Activated CD4-positive, alpha-beta T cell treated with anti-CD3 and anti-CD28 coated beads, Interleukin-2, amount 10 ng/mL, durations not matched to agents 24 days and 14 days (primary cell): ENCODE measurements around the gene TDRD12. TPM values are rescaled to one million over a fixed set of nuclear protein-coding genes. Genes with fewer than 3 reads are reported as not detected.
"Not testable (repeated sequence)": the region's sequence is repeated elsewhere in the genome, so short reads cannot be mapped to it uniquely, and the experiment has no call there.

Experiments
- DNase-seq: peaks from one replicate; pipeline ENCODE4 v3.0.0; 2022
- H3K27ac Mint-ChIP-seq: one replicate; pipeline ENCODE4 v1.8.0; 2022; ENCODE audit warnings: mild to moderate bottlenecking, mixed read lengths
- H3K27me3 Mint-ChIP-seq: one replicate; pipeline ENCODE4 v1.8.0; 2022; ENCODE audit warnings: mixed read lengths
- H3K36me3 Mint-ChIP-seq: one replicate; pipeline ENCODE4 v1.8.0; 2022; ENCODE audit warnings: low read depth, mild to moderate bottlenecking, mixed read lengths
- H3K4me1 Mint-ChIP-seq: one replicate; pipeline ENCODE4 v1.8.0; 2021; ENCODE audit warnings: mixed read lengths
- H3K4me3 Mint-ChIP-seq: one replicate; pipeline ENCODE4 v1.8.0; 2022; ENCODE audit warnings: mild to moderate bottlenecking, moderate library complexity, mixed read lengths
- H3K9me3 Mint-ChIP-seq: one replicate; pipeline ENCODE4 v1.8.0; 2021; ENCODE audit warnings: mixed read lengths
- intact Hi-C: fragments of 100-400 bp; cut with micrococcal nuclease; formaldehyde crosslinking; loops from one replicate; pipeline ENCODE4 v1.15.1; 2023
- total RNA-seq: library from RNA; stranded (reverse); gene quantifications from 2 replicates; pipeline ENCODE4 v1.2.3, GENCODE V29; 2022

TDRD12 gene
- total RNA-seq, 1 donor from 2014 or later = 0.05 TPM

DNA sequence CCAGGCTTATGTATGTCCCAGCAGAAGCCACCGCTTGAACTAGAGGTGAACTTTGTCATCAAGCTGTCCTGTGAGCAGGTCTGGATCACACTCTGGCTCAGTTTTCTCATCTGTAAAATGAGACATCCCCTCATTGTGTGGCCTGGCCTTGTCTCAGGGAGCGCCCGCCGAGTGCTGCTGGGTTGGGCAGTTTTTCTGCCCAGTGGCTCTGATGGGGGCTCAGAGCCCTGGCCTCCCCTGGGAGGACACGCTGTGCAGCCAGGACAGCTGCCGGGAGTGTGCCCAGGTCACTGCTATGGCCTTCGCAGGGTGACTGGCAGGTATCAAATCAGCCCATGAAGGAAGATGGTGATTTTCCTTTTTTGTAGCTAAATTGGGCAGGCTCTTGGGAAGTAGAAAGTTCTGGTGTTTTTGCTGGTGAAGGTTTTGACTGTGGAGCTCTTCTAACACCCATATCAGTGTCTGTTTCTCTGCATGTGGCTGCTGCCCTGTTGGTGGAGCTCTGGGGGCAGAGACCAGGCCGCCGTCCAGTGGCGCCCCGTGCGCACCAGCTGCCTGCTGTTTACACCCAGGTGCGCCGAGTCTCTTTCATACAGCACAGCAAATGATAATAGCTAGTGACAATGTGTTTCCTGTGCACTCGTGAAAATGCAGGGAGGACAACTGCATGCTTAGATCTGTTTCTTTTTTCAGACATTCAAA, 109.2 kb downstream of the TDRD12 start:
- Mint-ChIP-seq H3K9me3 (no peaks in the 10 kb centered on the region), H3K36me3 (no peaks in the 10 kb centered on the region), H3K4me1 (peaks cover 5% of the 10 kb centered on the region), H3K27me3 (peaks cover 15% of the 10 kb centered on the region), H3K4me3 (no peak overlapping the region), H3K27ac (no peak overlapping the region)
- intact Hi-C loops = no loop called here
- no peak for DNase-seq

- no peak for DNase-seq
- Mint-ChIP-seq H3K27me3 (peaks cover 13% of the 10 kb centered on the region), H3K4me3 (no peak overlapping the region), H3K27ac (no peak overlapping the region), H3K9me3 (no peaks in the 10 kb centered on the region), H3K36me3 (no peaks in the 10 kb centered on the region), H3K4me1 (peaks cover 5% of the 10 kb centered on the region)
- intact Hi-C loops = no loop called here
These were observed 109.9 kb downstream of the TDRD12 start for GRCh38 chr19:32829345-32829896.

- Mint-ChIP-seq H3K36me3 (no peaks in the 10 kb centered on the region), H3K4me3 (no peak overlapping the region), H3K27ac (no peak overlapping the region), H3K27me3 (peaks cover 9% of the 10 kb centered on the region), H3K4me1 (peaks cover 5% of the 10 kb centered on the region), H3K9me3 (no peaks in the 10 kb centered on the region)
- intact Hi-C loops = no loop called here
- no peak for DNase-seq
These were observed 110.9 kb downstream of the TDRD12 start for GRCh38 chr19:32830231-32831014.

DNA sequence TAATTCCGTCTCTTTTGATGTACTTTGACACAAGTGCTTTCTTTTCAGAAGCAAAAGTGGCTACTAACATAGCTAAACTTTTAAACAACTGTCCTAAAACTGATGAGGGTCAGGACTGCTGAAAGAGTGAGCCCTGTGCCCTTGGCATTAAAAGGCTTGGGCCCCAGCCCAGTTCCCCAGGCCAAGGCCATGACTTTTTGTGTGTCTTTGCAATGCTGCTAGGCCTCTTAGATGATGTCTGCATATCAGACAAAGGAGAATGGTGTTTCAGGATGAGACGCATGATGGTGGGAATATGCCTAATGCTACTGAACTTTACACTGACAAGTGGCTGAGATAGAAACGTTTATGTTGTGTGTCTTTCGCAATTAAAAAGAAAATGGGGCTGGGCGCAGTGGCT, 112.0 kb downstream of the TDRD12 start:
- H3K4me1 Mint-ChIP-seq = peaks cover 5% of the 10 kb centered on the region
- DNase-seq = no peak
- H3K27ac Mint-ChIP-seq = no peak overlapping the region
- intact Hi-C loops = no loop called here
- H3K9me3 Mint-ChIP-seq = no peaks in the 10 kb centered on the region
- no peaks in the 10 kb centered on the region for H3K36me3 Mint-ChIP-seq
- no peak overlapping the region for H3K4me3 Mint-ChIP-seq
- peaks cover 9% of the 10 kb centered on the region for H3K27me3 Mint-ChIP-seq

DNA sequence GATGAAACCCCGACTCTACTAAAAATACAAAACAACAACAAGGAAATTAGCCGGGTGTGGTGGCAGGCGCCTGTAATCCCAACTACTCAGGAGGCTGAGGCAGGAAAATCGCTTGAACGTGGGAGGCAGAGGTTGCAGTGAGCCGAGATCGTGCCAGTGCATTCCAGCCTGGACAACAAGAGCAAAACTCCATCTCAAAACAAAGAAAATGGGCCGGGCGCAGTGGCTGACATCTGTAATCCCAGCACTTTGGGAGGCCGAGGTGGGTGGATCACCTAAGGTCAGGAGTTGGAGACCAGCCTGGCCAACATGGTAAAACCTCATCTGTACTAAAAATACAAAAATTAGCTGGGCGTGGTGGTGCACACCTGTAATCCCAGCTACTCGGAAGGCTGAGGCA, 112.5 kb downstream of the TDRD12 start:
- H3K4me3 Mint-ChIP-seq, DNase-seq, H3K9me3 Mint-ChIP-seq, H3K36me3 Mint-ChIP-seq, intact Hi-C loops, H3K27me3 Mint-ChIP-seq, H3K4me1 Mint-ChIP-seq, H3K27ac Mint-ChIP-seq: not testable (repeated sequence)

- H3K27ac Mint-ChIP-seq, DNase-seq, H3K4me3 Mint-ChIP-seq, H3K36me3 Mint-ChIP-seq, H3K4me1 Mint-ChIP-seq, intact Hi-C loops, H3K9me3 Mint-ChIP-seq, H3K27me3 Mint-ChIP-seq: not testable (repeated sequence)
These were observed 113.3 kb downstream of the TDRD12 start for GRCh38 chr19:32832825-32833224.

DNA sequence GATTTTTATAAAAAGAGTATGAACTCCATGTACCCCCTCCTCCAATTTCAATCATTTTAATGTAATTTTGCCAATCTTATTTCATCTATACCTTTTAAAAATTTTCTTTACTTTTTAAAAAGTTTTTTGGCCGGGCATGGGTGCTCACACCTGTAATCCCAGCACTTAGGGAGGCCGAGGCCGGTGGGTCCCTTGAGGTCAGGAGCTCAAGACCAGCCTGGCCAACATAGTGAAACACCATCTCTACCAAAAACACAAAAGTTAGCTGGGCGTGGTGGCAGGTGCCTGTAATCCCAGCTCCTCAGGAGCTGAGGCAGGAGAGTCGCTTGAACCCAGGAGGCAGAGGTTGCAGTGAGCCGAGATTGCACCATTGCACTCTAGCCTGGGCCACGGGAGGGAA, 113.8 kb downstream of the TDRD12 start:
- intact Hi-C loops, H3K4me3 Mint-ChIP-seq, DNase-seq, H3K27me3 Mint-ChIP-seq, H3K36me3 Mint-ChIP-seq, H3K9me3 Mint-ChIP-seq, H3K4me1 Mint-ChIP-seq, H3K27ac Mint-ChIP-seq: not testable (repeated sequence)

DNA sequence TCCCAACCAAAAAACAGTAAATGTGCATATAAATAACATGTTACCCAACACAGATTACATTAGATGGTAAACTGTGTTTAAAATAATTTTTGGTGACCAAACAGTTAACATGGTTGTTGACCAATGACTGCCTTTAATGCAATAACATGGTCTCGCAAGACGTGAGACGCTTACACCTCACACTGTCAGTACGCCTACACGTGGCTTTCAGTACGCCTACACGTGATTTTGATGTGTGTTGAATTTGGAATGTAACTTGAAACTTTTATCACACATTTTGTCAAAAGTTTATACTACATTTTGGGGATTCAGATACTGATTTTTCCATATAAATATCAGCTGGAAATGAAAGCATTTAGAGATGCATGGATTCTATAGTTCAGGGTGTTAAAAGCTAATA, 118.0 kb downstream of the TDRD12 start:
- H3K27me3 Mint-ChIP-seq = no peaks in the 10 kb centered on the region
- DNase-seq = no peak

DNA sequence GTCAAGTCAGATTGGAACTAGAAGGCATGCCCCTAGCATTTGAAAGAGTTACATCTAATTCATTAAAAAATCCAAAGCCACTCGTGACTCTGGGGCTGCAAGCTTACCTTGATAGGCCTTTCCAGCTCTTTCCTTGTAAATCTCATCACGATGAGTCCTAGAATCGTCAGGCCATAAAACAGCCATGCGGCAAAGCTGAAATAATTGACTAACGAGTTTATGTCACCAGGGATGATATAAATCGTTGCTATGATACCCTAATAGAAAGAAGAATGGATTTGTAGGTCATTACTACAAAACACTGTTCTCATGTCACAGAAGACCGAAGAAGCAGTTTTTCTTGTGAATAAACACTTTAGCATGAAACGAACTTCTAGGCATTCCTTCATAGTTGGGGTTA, 122.5 kb downstream of the TDRD12 start:
- Mint-ChIP-seq H3K27ac (no peak overlapping the region), H3K36me3 (no peaks in the 10 kb centered on the region), H3K27me3 (no peaks in the 10 kb centered on the region), H3K9me3 (peaks cover 6% of the 10 kb centered on the region), H3K4me3 (no peak overlapping the region), H3K4me1 (peaks cover 4% of the 10 kb centered on the region)
- intact Hi-C loops = no loop called here
- no peak for DNase-seq

More for the DNA sequence above, 118.0 kb downstream of the TDRD12 start:
- H3K9me3 Mint-ChIP-seq = peaks cover 6% of the 10 kb centered on the region
- no peak overlapping the region for H3K4me3 Mint-ChIP-seq
- no peaks in the 10 kb centered on the region for H3K36me3 Mint-ChIP-seq
- intact Hi-C loops = no loop called here
- no peak overlapping the region for H3K27ac Mint-ChIP-seq
- H3K4me1 Mint-ChIP-seq = peaks cover 4% of the 10 kb centered on the region

DNA sequence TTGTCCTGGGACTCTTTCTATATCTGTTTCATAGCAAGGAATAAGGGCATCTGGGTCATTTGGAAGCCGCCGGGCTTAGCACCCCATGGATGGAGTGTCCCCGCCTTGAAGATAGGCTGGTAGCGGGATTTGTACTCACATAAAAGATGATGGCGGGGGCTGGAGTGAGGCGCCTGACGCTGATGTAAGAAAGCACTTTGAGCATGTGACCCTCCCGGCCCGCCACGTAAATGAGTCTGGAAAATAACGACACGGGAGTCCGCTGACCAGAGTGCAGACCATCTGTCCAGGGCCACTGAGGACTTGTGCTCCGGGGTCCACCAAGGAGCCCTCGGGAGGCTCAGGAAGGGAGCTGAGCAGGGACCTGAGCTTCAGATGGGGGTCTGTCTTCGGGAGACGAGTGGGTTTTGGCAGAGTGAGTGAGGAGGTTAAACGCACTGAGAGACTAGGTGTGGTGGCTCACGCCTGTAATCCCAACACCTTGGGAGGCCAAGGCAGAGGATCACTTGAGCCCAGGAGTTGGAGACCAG, 124.2 kb downstream of the TDRD12 start:
- Mint-ChIP-seq H3K9me3 (peaks cover 6% of the 10 kb centered on the region), H3K27ac (no peak overlapping the region), H3K4me3 (no peak overlapping the region), H3K4me1 (no peaks in the 10 kb centered on the region), H3K27me3 (no peaks in the 10 kb centered on the region), H3K36me3 (no peaks in the 10 kb centered on the region)
- intact Hi-C loops = no loop called here
- DNase-seq = no peak

DNA sequence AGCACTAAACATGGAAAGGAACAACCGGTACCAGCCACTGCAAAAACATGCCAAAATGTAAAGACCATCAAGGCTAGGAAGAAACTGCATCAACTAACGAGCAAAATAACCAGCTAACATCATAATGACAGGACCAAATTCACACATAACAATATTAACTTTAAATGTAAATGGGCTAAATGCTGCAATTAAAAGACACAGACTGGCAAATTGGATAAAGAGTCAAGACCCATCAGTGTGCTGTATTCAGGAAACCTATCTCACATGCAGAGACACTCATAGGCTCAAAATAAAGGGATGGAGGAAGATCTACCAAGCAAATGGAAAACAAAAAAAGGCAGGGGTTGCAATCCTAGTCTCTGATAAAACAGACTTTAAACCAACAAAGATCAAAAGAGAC, 128.5 kb downstream of the TDRD12 start:
- H3K9me3 Mint-ChIP-seq, H3K4me3 Mint-ChIP-seq, DNase-seq, H3K27me3 Mint-ChIP-seq, H3K4me1 Mint-ChIP-seq, intact Hi-C loops, H3K36me3 Mint-ChIP-seq, H3K27ac Mint-ChIP-seq: not testable (repeated sequence)

GRCh38 chr19:32852216-32852615, 132.6 kb downstream of the TDRD12 start:
- intact Hi-C loops = no loop called here

GRCh38 chr19:32856818-32857217, 137.3 kb downstream of the TDRD12 start:
- H3K27ac Mint-ChIP-seq, H3K4me3 Mint-ChIP-seq, DNase-seq, H3K9me3 Mint-ChIP-seq, H3K36me3 Mint-ChIP-seq, intact Hi-C loops, H3K27me3 Mint-ChIP-seq, H3K4me1 Mint-ChIP-seq: not testable (repeated sequence)

More at GRCh38 chr19:32852216-32852615, 132.6 kb downstream of the TDRD12 start:
- Mint-ChIP-seq H3K4me1 (no peaks in the 10 kb centered on the region), H3K9me3 (no peaks in the 10 kb centered on the region), H3K27me3 (no peaks in the 10 kb centered on the region), H3K4me3 (no peak overlapping the region), H3K36me3 (no peaks in the 10 kb centered on the region), H3K27ac (no peak overlapping the region)
- no peak for DNase-seq

DNA sequence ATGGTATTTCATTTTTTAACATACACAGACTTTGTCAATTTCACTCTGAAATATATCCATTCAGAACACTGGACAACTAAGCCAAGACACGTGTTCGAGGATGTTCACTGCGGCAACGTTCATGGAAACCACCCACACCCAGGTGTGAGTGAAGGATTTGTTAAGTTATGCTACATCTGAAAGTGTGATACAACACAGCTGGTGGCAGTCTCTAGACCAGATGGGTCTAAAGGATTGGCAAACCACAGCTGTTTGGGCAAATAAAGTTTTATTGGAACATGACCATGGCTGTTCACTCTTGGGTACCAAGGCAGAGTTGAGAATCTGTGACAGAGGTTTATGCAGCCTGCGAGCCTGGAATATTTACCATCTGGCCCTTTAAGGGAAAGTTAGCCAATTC, 138.0 kb downstream of the TDRD12 start:
- H3K4me3 Mint-ChIP-seq = no peak overlapping the region
- H3K36me3 Mint-ChIP-seq = no peaks in the 10 kb centered on the region
- no peak overlapping the region for H3K27ac Mint-ChIP-seq
- intact Hi-C loops = no loop called here
- DNase-seq = no peak
- no peaks in the 10 kb centered on the region for H3K4me1 Mint-ChIP-seq
- H3K9me3 Mint-ChIP-seq = no peaks in the 10 kb centered on the region
- no peaks in the 10 kb centered on the region for H3K27me3 Mint-ChIP-seq
